Mucosa of descending colon (tissue), 3 donors: Measurements from ENCODE around the gene NAA38. TPM values are rescaled to one million over a fixed set of nuclear protein-coding genes. Genes with fewer than 3 reads are reported as not detected.

Source experiments
- ATAC-seq: fragments of 200-7000 bp; cut with Tn5 transposase; one replicate; pipeline ENCODE4 v1.9.1; 2020; ENCODE audit warnings: mild to moderate bottlenecking, moderate library complexity
- DNase-seq, 3 donors: peaks; one replicate each; pipeline ENCODE4 v3.0.0-alpha.2; 2020
- H3K36me3 ChIP-seq: fragments of 200-600 bp; one replicate; pipeline ENCODE4 v1.8.0; 2021; ENCODE audit warnings: low read depth, mild to moderate bottlenecking
- H3K4me1 ChIP-seq: fragments of 200-600 bp; one replicate; pipeline ENCODE4 v1.8.0; 2021; ENCODE audit warnings: low read depth, mild to moderate bottlenecking
- H3K4me3 ChIP-seq: fragments of 200-600 bp; one replicate; pipeline ENCODE4 v1.8.0; 2021; ENCODE audit warnings: mild to moderate bottlenecking
- H3K9me3 ChIP-seq: fragments of 200-600 bp; one replicate; pipeline ENCODE4 v1.8.0; 2021; ENCODE audit warnings: mild to moderate bottlenecking
- intact Hi-C, 2 donors: fragments of 100-400 bp; cut with DNase I in 1 of 2; cut with micrococcal nuclease in 1 of 2; formaldehyde crosslinking; loops; one replicate each; pipeline versions ENCODE4 v1.11.0 to v1.11.1; 2022; cut with DNase I, micrococcal nuclease
- total RNA-seq, 3 donors: library from RNA; stranded (reverse); fragmentation: NEBNext Ultra II Directional in 2 of 3; extraction: Animal tissue kit (Norgen Biotek cat#: 25700) in 2 of 3; gene quantifications; one replicate each; pipeline versions ENCODE4 v1.2.1 to v1.2.4, GENCODE V29; 2021 to 2023
- TF ChIP-seq, protein P1 (sequence below): fragments of 200-600 bp; IDR thresholded peaks from one replicate; pipeline ENCODE4 v1.8.0; 2022; ENCODE audit warnings: antibody characterized with exemption, mild to moderate bottlenecking
- donor health status: DM: no; HTN: no; CAD: no; lungs with moderate emphysema.
- donor health status: DM: no; HTN: no; CAD: no.
- donor health status: DM: no; HTN: yes; CAD: no.

NAA38 gene
- total RNA-seq, 3 donors from 2014 or later: 51.2 to 73.5 (median 58.2) TPM

DNA sequence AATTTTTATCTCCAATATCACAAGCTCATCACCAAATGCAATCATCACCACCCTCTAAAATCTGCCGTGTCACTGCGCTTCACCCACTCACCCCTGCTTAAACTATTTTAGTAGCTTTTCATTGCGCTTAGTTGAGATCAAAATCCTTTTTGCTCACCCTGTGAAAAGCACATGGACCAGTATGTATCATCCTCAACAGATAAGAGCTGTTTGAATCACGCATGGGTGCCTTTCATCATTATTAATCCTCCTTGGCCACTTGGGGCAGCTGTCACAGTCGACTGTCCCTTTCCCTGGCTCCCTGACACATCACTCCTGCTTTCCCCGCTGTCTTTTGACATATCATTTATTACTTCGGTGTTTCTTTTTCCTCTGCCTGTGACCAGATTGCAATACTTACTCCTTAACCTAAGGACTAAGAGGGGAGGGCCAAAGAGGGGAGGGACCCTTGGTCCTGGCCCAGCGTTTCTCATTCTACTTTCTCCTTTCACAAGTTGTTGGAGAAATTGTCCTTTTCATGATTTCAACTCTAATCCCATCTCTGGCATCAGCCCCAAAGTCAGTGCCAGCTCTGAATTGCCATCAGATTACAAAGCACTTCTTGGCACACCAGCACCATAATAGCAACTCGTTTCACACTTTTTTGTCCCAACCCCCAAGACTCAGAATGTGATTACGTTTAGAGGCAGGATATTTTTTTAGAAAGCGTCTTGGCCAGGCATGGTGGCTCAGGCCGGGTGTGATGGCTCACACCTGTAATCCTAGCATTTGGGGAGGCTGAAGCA lies 32.0 kb downstream of the NAA38 start:
- Histone ChIP-seq H3K9me3 (no peaks in the 10 kb centered on the region), H3K36me3 (no peaks in the 10 kb centered on the region), H3K4me1 (no peaks in the 10 kb centered on the region), H3K4me3 (no peak overlapping the region)
- ATAC-seq (no peak), DNase-seq (no peak)
- TF ChIP-seq, protein P1, sequence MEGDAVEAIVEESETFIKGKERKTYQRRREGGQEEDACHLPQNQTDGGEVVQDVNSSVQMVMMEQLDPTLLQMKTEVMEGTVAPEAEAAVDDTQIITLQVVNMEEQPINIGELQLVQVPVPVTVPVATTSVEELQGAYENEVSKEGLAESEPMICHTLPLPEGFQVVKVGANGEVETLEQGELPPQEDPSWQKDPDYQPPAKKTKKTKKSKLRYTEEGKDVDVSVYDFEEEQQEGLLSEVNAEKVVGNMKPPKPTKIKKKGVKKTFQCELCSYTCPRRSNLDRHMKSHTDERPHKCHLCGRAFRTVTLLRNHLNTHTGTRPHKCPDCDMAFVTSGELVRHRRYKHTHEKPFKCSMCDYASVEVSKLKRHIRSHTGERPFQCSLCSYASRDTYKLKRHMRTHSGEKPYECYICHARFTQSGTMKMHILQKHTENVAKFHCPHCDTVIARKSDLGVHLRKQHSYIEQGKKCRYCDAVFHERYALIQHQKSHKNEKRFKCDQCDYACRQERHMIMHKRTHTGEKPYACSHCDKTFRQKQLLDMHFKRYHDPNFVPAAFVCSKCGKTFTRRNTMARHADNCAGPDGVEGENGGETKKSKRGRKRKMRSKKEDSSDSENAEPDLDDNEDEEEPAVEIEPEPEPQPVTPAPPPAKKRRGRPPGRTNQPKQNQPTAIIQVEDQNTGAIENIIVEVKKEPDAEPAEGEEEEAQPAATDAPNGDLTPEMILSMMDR: no peak
- intact Hi-C loops: no loop called here

DNA sequence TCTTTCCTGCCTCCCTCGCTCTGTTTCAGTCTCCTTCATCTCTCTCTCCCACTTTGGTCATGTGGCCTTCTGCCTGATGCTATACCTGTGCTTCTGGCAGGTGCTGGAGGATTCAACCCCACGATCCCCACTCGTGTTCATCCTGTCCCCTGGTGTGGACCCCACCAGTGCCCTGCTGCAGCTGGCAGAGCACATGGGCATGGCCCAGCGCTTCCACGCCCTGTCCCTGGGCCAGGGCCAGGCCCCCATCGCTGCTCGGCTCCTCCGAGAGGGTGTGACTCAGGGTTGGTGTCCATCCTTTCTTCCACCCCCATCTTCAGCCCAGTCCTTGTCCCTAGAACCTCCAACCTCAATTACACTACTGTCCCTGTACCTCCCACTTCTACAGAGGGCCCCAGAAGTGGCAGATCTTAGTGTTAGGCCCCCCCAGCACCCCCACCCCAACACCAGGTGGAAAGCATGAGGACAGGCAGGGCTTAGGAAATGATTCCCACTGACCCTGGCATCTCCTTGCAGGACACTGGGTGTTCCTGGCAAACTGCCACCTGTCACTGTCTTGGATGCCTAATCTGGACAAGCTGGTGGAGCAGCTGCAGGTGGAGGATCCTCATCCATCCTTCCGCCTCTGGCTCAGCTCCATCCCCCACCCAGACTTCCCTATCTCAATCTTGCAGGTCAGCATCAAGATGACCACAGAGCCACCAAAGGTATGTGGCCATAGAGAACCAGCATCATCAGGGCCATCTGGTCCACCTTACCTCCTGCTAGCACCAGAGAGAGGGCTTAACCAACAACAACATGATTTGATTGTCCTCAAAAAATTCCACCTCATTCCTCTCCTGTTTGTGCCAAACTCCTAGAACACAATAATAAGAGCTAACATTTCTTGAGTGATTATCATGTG lies 33.1 kb downstream of the NAA38 start:
- H3K4me1 ChIP-seq: no peaks in the 10 kb centered on the region
- no peaks in the 10 kb centered on the region for H3K9me3 ChIP-seq
- no peak overlapping the region for H3K4me3 ChIP-seq
- TF ChIP-seq, protein P1: no peak
- H3K36me3 ChIP-seq: no peaks in the 10 kb centered on the region
- DNase-seq: no peak
- intact Hi-C loops: no loop called here
- ATAC-seq: no peak

DNA sequence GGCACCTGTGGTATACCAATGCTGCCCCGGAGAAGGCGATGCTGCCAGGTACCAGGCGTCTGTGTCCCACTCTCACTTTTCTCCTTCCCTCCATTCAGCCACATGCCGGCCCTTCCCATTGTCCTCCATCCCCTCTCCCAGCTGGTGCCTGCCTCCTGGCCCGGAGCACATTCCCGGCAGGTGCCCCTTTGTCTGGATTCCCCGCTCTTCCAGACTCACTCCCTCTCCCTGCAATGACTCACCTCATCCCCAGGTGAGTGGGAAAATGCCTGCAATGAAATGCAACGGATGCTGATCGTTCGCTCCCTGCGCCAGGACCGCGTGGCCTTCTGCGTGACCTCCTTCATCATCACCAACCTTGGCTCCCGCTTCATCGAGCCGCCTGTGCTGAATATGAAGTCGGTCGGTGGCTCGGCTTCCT lies 33.8 kb downstream of the NAA38 start:
- no peaks in the 10 kb centered on the region for H3K36me3 ChIP-seq
- no peak overlapping the region for H3K4me3 ChIP-seq
- DNase-seq: no peak
- H3K4me1 ChIP-seq: no peaks in the 10 kb centered on the region
- no peak for ATAC-seq
- no peaks in the 10 kb centered on the region for H3K9me3 ChIP-seq
- intact Hi-C loops: no loop called here
- TF ChIP-seq, protein P1: no peak

DNA sequence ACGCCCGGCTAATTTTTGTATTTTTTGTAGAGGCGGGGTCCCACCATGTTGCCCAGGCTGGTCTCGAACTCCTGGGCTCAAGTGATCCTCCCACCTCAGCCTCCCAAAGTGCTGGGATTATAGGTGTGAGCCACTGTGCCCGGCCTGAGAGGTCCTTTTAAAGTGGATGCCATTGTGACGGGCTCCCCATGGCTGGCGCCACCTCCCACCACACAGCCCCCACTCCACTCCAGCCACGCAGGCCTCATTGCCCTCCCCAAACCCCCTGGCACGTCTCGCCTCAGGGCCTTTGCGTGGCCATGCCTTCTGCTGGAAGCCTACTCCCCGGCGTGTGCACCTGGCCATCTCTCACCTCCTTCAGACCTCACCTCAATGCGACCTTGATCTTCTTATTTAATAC lies 35.2 kb downstream of the NAA38 start:
- Histone ChIP-seq H3K9me3 (no peaks in the 10 kb centered on the region), H3K4me3 (no peak overlapping the region), H3K36me3 (no peaks in the 10 kb centered on the region), H3K4me1 (no peaks in the 10 kb centered on the region)
- intact Hi-C loops: no loop called here
- TF ChIP-seq, protein P1: no peak
- ATAC-seq (no peak), DNase-seq (no peak)

DNA sequence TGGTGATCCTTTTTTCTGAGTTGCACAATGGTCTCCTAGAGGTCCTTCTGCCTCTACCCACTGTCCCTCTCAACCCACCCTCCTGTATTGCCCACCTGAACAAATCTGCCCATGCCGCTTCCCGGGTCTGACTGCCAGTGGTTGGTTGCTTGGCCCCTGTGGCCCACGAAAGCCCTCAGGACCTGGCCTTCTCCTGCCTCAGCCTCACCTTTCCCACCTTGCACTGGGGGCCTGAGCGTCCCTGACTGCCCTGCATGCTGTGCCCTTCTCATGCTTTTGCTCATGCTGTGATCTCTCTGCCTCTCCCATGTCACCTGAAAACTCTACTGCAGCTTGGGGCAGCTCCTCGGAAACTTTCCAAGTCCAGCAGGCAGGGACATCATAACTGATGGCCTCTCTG lies 37.1 kb downstream of the NAA38 start:
- intact Hi-C loops: no loop called here
- H3K4me3 ChIP-seq: no peak overlapping the region
- TF ChIP-seq, protein P1: no peak
- H3K36me3 ChIP-seq: no peaks in the 10 kb centered on the region
- ATAC-seq: no peak
- DNase-seq: no peak
- no peaks in the 10 kb centered on the region for H3K9me3 ChIP-seq
- no peaks in the 10 kb centered on the region for H3K4me1 ChIP-seq
